Central memory CD8-positive, alpha-beta T cell (primary cell): Measurements from ENCODE around the gene ALAS1.

Experiments used
- ATAC-seq: fragments of 150-1000 bp; cut with Tn5 transposase; replicated peaks from 2 replicates; pipeline ENCODE4 v1.10.0; 2022; ENCODE audit warnings: mild to moderate bottlenecking, moderate FRiP score, moderate number of reproducible peaks; ENCODE audit not compliant: poor library complexity, severe bottlenecking; ENCODE audit errors: extremely low read depth
- DNase-seq, 2 donors: peaks; one replicate each; pipeline ENCODE4 v3.0.0; 2021; ENCODE audit warnings: low spot score in 2 of 2
- H3K27ac Mint-ChIP-seq: one replicate; pipeline ENCODE4 v1.8.0; 2022; ENCODE audit warnings: low read depth, mild to moderate bottlenecking, moderate library complexity, mixed read lengths
- H3K27me3 Mint-ChIP-seq: one replicate; pipeline ENCODE4 v1.8.0; 2022; ENCODE audit warnings: mixed read lengths
- H3K36me3 Mint-ChIP-seq: one replicate; pipeline ENCODE4 v1.8.0; 2022; ENCODE audit warnings: mild to moderate bottlenecking, moderate library complexity, mixed read lengths; ENCODE audit not compliant: insufficient read depth
- H3K4me1 Mint-ChIP-seq: one replicate; pipeline ENCODE4 v1.8.0; 2022; ENCODE audit warnings: mixed read lengths
- H3K4me3 Mint-ChIP-seq: one replicate; pipeline ENCODE4 v1.8.0; 2022; ENCODE audit warnings: mild to moderate bottlenecking, moderate library complexity, mixed read lengths
- H3K9me3 Mint-ChIP-seq: one replicate; pipeline ENCODE4 v1.8.0; 2022; ENCODE audit warnings: mixed read lengths

ALAS1 gene

DNA sequence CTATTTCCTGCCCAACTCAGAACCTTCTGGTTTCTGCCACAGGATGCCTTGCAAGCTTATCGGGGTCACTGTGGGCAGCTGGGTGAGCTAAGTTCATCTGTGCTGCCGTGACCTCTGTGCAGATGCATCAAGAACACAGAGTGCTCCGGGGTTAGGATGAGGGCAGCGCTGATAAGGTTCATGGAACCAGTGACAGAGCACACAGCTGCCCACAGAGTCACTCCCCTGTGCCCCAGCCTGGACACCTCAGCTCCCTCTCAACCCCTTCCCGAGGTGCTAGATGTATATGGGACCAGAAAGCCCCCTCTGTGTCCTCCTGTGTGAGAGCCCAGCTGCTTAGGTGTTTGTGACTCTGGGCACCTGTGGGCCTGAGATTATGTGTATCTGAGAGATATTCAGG lies 15.8 kb upstream of the ALAS1 start:
- H3K9me3 Mint-ChIP-seq: no peaks in the 10 kb centered on the region
- H3K4me3 Mint-ChIP-seq: no peak overlapping the region
- H3K36me3 Mint-ChIP-seq: no peaks in the 10 kb centered on the region
- H3K27ac Mint-ChIP-seq: no peak overlapping the region
- H3K27me3 Mint-ChIP-seq: no peaks in the 10 kb centered on the region
- DNase-seq (no peak), ATAC-seq (peak; percentile 73)
- H3K4me1 Mint-ChIP-seq: peaks cover 10% of the 10 kb centered on the region

- Mint-ChIP-seq H3K4me3 (no peak overlapping the region), H3K27me3 (no peaks in the 10 kb centered on the region), H3K9me3 (no peaks in the 10 kb centered on the region), H3K36me3 (no peaks in the 10 kb centered on the region), H3K4me1 (peaks cover 10% of the 10 kb centered on the region), H3K27ac (no peak overlapping the region)
- DNase-seq (no peak), ATAC-seq (no peak)
These were observed 15.3 kb upstream of the ALAS1 start for GRCh38 chr3:52182691-52183090.

- H3K9me3 Mint-ChIP-seq: no peaks in the 10 kb centered on the region
- peaks cover 10% of the 10 kb centered on the region for H3K4me1 Mint-ChIP-seq
- no peak for DNase-seq
- H3K27ac Mint-ChIP-seq: no peak overlapping the region
- no peak for ATAC-seq
- H3K4me3 Mint-ChIP-seq: no peak overlapping the region
- no peaks in the 10 kb centered on the region for H3K27me3 Mint-ChIP-seq
- no peaks in the 10 kb centered on the region for H3K36me3 Mint-ChIP-seq
These were observed 14.0 kb upstream of the ALAS1 start for GRCh38 chr3:52183786-52184445.

GRCh38 chr3:52184690-52185089 lies 13.3 kb upstream of the ALAS1 start:
- Mint-ChIP-seq H3K36me3 (no peaks in the 10 kb centered on the region), H3K9me3 (no peaks in the 10 kb centered on the region), H3K4me3 (no peak overlapping the region), H3K27me3 (no peaks in the 10 kb centered on the region), H3K4me1 (peaks cover 10% of the 10 kb centered on the region), H3K27ac (no peak overlapping the region)
- ATAC-seq (no peak), DNase-seq (no peak)

GRCh38 chr3:52185311-52185710 lies 12.6 kb upstream of the ALAS1 start:
- no peak for DNase-seq
- no peaks in the 10 kb centered on the region for H3K27me3 Mint-ChIP-seq
- peaks cover 10% of the 10 kb centered on the region for H3K4me1 Mint-ChIP-seq
- H3K4me3 Mint-ChIP-seq: no peak overlapping the region
- H3K27ac Mint-ChIP-seq: no peak overlapping the region
- H3K9me3 Mint-ChIP-seq: no peaks in the 10 kb centered on the region
- no peaks in the 10 kb centered on the region for H3K36me3 Mint-ChIP-seq
- no peak for ATAC-seq

GRCh38 chr3:52185837-52186236 lies 12.1 kb upstream of the ALAS1 start:
- Mint-ChIP-seq H3K27me3 (no peaks in the 10 kb centered on the region), H3K4me1 (peaks cover 10% of the 10 kb centered on the region), H3K27ac (no peak overlapping the region), H3K9me3 (no peaks in the 10 kb centered on the region), H3K4me3 (no peak overlapping the region), H3K36me3 (no peaks in the 10 kb centered on the region)
- no peak for ATAC-seq
- no peak for DNase-seq

DNA sequence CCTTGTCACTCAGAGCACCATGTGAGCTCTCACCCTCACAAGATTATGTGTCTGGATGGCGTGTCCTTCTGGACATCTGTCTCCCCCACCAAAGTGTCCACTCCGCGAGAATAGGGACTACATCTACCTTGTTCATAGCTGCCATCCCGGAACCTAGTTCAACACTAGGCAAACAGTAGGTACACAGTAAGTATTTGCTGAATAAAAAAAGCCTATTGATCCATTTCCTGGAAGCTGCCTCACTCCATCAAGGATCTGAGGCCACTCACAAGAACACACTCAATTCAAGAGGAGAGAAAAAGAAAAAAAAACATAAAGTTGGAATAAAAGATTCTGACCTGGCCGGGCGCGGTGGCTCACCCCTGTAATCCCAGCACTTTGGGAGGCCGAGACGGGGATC lies 11.2 kb upstream of the ALAS1 start:
- DNase-seq (no peak), ATAC-seq (no peak)
- H3K4me3 Mint-ChIP-seq: no peak overlapping the region
- no peaks in the 10 kb centered on the region for H3K27me3 Mint-ChIP-seq
- H3K4me1 Mint-ChIP-seq: peaks cover 10% of the 10 kb centered on the region
- H3K27ac Mint-ChIP-seq: no peak overlapping the region
- H3K9me3 Mint-ChIP-seq: no peaks in the 10 kb centered on the region
- no peaks in the 10 kb centered on the region for H3K36me3 Mint-ChIP-seq

DNA sequence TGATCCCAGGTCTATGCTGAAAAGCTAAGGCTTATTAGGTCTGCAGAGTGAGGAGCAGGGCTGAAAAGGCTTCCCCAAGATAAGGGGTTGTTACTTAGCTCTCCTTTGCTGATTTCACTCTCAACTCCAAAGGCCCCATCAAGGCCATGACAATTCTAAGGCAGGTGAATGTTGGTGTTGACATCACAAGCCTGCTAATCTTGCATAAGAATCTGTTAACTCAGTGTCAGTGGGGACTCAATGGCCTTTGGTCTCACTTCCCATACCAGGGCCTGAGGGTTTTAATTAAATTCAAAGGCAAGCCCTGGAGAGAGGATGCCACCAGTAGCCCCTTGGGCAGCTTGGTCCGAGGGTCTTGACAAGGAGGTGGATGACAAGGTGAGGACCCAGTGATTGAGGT lies 9.4 kb upstream of the ALAS1 start:
- no peak overlapping the region for H3K4me3 Mint-ChIP-seq
- no peak overlapping the region for H3K27ac Mint-ChIP-seq

DNA sequence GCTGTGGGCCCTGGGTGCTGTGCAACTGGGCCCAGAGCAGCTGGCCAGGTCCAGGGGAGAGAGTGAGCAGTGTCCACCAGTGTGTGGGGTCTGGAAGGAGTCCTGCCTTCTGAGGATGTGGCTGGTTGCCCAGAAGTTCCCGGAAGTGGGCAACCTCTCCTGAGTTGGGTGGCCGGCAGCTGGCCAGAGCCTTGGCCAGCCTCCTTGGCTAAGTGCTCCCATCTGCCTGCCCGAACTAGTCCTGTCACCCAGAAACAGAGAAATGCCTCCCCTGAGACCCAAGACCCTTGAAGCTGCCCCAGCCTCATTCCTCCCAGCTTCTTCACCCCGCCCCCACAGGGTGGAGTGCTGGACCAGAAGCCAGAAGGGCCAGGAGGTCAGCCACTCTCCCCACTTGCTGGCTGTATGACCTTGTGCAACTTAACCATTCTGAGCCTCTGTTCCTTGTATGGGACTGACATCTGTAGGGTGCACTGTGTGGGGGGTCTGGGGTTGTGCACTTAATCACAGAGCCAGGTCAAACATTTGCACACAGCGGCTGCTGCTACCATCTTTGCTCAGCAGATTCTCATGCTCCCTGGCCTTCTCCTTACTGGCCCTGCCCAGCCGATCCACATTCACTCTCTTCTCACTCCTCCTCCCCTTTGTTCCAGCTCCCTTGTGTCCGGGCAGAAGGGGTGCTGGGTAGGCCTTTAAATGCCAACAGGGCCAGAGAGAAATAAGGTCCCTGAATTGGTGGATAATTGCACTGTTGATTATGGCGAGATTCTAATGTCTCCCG lies 7.5 kb upstream of the ALAS1 start:
- Mint-ChIP-seq H3K36me3 (peaks cover 2% of the 10 kb centered on the region), H3K4me1 (no peaks in the 10 kb centered on the region), H3K9me3 (no peaks in the 10 kb centered on the region), H3K27me3 (no peaks in the 10 kb centered on the region), H3K27ac (no peak overlapping the region), H3K4me3 (no peak overlapping the region)
- ATAC-seq (no peak), DNase-seq (no peak)

More for the DNA sequence above, 9.4 kb upstream of the ALAS1 start:
- DNase-seq: no peak
- no peaks in the 10 kb centered on the region for H3K9me3 Mint-ChIP-seq
- H3K27me3 Mint-ChIP-seq: no peaks in the 10 kb centered on the region
- no peak for ATAC-seq
- peaks cover 2% of the 10 kb centered on the region for H3K36me3 Mint-ChIP-seq
- no peaks in the 10 kb centered on the region for H3K4me1 Mint-ChIP-seq

- Mint-ChIP-seq H3K4me1 (no peaks in the 10 kb centered on the region), H3K27ac (no peak overlapping the region), H3K27me3 (no peaks in the 10 kb centered on the region), H3K36me3 (peaks cover 2% of the 10 kb centered on the region), H3K9me3 (no peaks in the 10 kb centered on the region), H3K4me3 (no peak overlapping the region)
- DNase-seq: no peak
- no peak for ATAC-seq
These were observed 6.3 kb upstream of the ALAS1 start for GRCh38 chr3:52191663-52192062.

DNA sequence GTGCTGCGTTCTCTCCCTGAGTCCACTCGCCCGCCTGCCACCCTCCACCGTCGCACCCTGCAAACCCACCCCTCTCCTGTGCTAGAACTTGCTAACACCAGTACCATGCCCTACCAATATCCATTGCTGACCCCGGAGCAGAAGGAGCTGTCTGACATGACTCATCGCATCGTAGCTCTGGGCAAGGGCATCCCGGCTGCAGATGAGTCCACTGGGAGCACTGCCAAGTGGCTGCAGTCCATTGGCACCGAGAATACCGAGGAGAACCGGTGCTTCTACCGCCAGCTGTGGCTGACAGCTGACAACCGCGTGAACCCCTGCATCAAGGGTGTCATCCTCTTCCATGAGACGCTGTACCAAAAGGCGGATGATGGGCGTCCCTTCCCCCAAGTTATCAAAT lies 4.9 kb upstream of the ALAS1 start:
- H3K9me3 Mint-ChIP-seq: no peaks in the 10 kb centered on the region
- ATAC-seq (no peak), DNase-seq (no peak)
- H3K4me3 Mint-ChIP-seq: no peak overlapping the region
- H3K36me3 Mint-ChIP-seq: peaks cover 5% of the 10 kb centered on the region
- no peak overlapping the region for H3K27ac Mint-ChIP-seq
- H3K4me1 Mint-ChIP-seq: peaks cover 8% of the 10 kb centered on the region
- no peaks in the 10 kb centered on the region for H3K27me3 Mint-ChIP-seq

- H3K4me1 Mint-ChIP-seq: peaks cover 21% of the 10 kb centered on the region
- no peak for ATAC-seq
These were observed 3.3 kb upstream of the ALAS1 start for GRCh38 chr3:52194485-52195290.

DNA sequence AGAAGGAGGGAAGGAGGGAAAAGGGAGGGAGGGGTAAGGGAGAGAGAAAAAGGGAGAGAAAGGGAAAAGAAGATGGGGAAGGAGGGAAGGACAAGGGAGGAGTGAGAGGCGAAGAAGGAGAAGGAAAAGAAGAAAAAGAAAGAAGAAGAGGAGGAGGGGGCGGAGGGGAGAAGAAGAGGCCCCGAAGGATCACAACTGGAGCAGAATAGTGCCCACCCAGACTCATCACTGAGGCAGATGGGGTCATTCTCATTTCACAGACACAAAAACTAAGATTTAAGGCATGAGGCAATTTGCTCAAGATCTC lies 2.7 kb upstream of the ALAS1 start:
- Mint-ChIP-seq H3K36me3 (peaks cover 17% of the 10 kb centered on the region), H3K27ac (no peak overlapping the region), H3K27me3 (no peaks in the 10 kb centered on the region), H3K9me3 (no peaks in the 10 kb centered on the region), H3K4me3 (no peak overlapping the region), H3K4me1 (peaks cover 25% of the 10 kb centered on the region)
- no peak for DNase-seq
- no peak for ATAC-seq

More at GRCh38 chr3:52194485-52195290, 3.3 kb upstream of the ALAS1 start:
- Mint-ChIP-seq H3K4me3 (no peak overlapping the region), H3K36me3 (peaks cover 14% of the 10 kb centered on the region), H3K27me3 (no peaks in the 10 kb centered on the region), H3K27ac (no peak overlapping the region), H3K9me3 (no peaks in the 10 kb centered on the region)
- DNase-seq: no peak
